ENCODE measurements around the gene CASR.

DNA sequence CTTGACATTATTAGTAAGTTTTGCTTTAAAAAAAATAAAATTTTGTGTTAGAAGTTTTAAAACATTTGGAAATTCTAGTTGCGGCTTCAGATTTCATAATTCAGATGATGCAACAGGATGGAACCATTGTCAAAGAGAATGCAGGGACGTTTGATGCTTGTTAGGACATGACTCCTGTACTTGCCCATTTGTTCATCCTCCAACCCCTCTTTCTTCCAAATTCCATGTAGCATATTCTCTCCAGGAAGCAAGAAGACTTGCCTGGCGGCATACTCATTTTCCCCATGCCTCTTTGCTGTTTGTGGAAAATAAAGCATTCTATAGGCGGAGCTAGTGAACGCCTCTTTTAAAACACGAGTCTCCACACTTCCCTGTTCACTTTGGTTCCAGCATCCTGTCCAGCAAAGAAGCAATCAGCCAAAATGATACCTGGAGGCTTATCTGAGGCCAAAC is 141.4 kb downstream of the CASR start, which contains the start of gene CSTA:
- TF ChIP-seq CTCF (IDR thresholded peaks at IDR 0.05; ENCODE audit: insufficient read depth, low read length): no peak
- no peak for TF ChIP-seq REST (IDR thresholded peaks at IDR 0.05; ENCODE audit: insufficient replicate concordance, low read depth)

Measured in HL-60 (cell line).